ENCODE results near the gene DAP. TPM values are rescaled to one million over a fixed set of nuclear protein-coding genes. Genes with fewer than 3 reads are reported as not detected.

Gene DAP
- total and polyA plus RNA-seq, 12 donors = 27.4 to 197 (median 101) TPM

DNA sequence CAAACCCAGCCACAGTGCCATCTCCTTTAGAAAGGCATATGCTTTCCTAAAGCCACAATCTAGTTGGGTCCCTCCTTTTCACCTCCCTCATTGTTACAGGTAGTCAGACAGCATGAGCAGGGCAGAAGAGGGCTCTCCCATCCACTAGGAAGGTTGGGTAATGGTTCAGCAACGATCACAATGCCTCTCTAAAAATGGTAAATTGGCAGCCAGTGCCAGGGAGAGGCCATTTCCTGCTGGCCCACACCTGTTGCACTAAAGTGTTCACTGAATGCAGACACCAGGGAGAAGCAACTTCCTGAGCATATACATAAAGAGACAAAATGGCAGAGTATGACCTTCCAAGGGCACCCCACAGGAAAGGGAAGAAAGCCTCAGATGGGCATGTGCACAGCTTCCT, 31.3 kb upstream of the DAP start:
- WGBS, 4 donors = 67 to 75% (median 72%) methylated on average over 1 of the region's 1 CpG
- DNase-seq = no peak
- intact Hi-C loops (cut with DNase I) = no loop called here
- peaks cover 17% of the 10 kb centered on the region in 2 donors for H3K4me1 ChIP-seq (replicated peaks in 1 of 2)
- no peak overlapping the region for H3K4me3 ChIP-seq
- H3K27me3 ChIP-seq = no peaks in the 10 kb centered on the region
- no peaks in the 10 kb centered on the region for H3K36me3 ChIP-seq (replicated peaks in 1 of 2)
- no peaks in the 10 kb centered on the region for H3K9me3 ChIP-seq (replicated peaks in 1 of 3)
- H3K27ac ChIP-seq = no peak overlapping the region
- TF ChIP-seq, protein P1, sequence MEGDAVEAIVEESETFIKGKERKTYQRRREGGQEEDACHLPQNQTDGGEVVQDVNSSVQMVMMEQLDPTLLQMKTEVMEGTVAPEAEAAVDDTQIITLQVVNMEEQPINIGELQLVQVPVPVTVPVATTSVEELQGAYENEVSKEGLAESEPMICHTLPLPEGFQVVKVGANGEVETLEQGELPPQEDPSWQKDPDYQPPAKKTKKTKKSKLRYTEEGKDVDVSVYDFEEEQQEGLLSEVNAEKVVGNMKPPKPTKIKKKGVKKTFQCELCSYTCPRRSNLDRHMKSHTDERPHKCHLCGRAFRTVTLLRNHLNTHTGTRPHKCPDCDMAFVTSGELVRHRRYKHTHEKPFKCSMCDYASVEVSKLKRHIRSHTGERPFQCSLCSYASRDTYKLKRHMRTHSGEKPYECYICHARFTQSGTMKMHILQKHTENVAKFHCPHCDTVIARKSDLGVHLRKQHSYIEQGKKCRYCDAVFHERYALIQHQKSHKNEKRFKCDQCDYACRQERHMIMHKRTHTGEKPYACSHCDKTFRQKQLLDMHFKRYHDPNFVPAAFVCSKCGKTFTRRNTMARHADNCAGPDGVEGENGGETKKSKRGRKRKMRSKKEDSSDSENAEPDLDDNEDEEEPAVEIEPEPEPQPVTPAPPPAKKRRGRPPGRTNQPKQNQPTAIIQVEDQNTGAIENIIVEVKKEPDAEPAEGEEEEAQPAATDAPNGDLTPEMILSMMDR (IDR thresholded peaks at IDR 0.05) = no peak
- TF ChIP-seq POLR2A (IDR thresholded peaks at IDR 0.05) = no peak

DNA sequence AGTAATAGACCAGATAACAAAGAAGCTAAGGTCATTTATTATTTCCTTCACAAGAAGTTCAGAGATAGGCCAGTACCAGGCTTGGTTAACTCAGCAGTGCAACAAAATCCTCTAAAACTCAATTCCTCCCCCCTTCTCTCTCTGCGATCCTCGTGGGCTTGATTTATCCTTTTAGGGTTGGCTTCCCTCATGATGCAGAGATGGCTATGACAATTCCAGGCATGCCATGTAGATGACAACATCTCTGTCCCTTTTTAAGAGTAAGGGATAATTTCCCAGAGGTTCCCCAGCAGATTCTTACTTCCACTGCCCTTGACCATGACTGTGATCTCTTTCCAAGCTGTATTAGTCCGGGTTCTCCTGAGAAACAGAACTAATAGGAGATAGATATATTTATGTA, 28.7 kb upstream of the DAP start:
- H3K27ac ChIP-seq = peak overlapping the region in 4 of 5 donors; percentile 39 to 82 (median 64)
- TF ChIP-seq POLR2A (IDR thresholded peaks at IDR 0.05) = no peak
- TF ChIP-seq, protein P1 (IDR thresholded peaks at IDR 0.05) = no peak

DNA sequence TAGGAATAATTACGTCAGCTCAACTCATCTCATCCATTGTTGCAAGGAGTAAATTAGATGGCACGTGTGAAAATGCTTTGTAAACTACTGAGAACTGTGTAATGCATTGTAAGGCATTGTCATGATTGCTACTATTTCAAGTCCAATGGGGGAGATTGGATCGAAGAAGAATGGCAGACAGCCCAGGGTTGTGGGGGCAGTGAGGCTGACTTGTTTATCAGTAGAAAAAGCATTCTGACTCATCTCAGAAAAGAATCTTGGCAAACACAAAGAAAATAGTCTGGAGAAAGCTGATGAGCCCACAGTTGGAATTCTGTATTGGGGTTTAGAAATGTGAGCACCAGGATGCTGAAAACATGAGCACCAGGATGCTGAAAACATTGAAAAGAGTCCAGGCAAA, 28.0 kb upstream of the DAP start:
- Histone ChIP-seq H3K27ac (peak overlapping the region in 4 of 5 donors; percentile 63 to 82 (median 66)), H3K27me3 (no peaks in the 10 kb centered on the region), H3K36me3 (replicated peaks in 1 of 2) (no peaks in the 10 kb centered on the region), H3K9me3 (replicated peaks in 1 of 3) (no peaks in the 10 kb centered on the region), H3K4me1 (replicated peaks in 1 of 2) (peaks cover 17% of the 10 kb centered on the region in 2 donors), H3K4me3 (no peak overlapping the region)
- TF ChIP-seq, protein P1 (IDR thresholded peaks at IDR 0.05) = no peak
- TF ChIP-seq POLR2A (IDR thresholded peaks at IDR 0.05) = no peak
- intact Hi-C loops (cut with DNase I) = no loop called here
- DNase-seq = peak; percentile 67 to 95 (median 88)
- 22 to 32% (median 25%) methylated on average over 3 of the region's 3 CpGs for WGBS, 4 donors

More for the DNA sequence above, 28.7 kb upstream of the DAP start:
- intact Hi-C loops (cut with DNase I) = no loop called here
- peaks cover 17% of the 10 kb centered on the region in 2 donors for H3K4me1 ChIP-seq (replicated peaks in 1 of 2)
- WGBS, 4 donors = 37 to 50% (median 45%) methylated on average over 3 of the region's 3 CpGs
- DNase-seq = no peak
- H3K4me3 ChIP-seq = no peak overlapping the region
- H3K9me3 ChIP-seq (replicated peaks in 1 of 3) = no peaks in the 10 kb centered on the region
- no peaks in the 10 kb centered on the region for H3K36me3 ChIP-seq (replicated peaks in 1 of 2)
- H3K27me3 ChIP-seq = no peaks in the 10 kb centered on the region

DNA sequence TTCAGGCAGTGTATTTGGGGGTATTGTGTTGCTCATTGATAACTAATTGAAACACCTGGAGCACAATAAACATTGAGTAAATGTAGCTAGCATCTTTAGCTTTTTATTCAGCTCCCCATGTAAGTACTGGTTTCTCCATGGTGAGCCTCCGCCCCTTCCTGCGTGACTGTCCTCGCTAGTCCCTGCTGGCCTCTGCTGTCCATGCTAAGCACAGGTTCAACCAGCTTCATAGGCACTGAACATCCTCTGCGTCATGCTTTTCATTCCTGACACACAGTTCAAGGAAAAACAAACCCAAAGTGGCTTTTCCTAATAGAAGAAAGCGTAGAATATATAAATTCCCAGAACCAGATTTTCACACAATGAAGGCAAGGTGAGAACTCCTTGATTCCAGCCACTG, 27.3 kb upstream of the DAP start:
- peak in 5 of 7 donors; percentile 41 to 59 (median 47) for DNase-seq
- TF ChIP-seq POLR2A (IDR thresholded peaks at IDR 0.05) = no peak
- TF ChIP-seq, protein P1 (IDR thresholded peaks at IDR 0.05) = no peak
- Histone ChIP-seq H3K27ac (peak overlapping the region in 4 of 5 donors; percentile 63 to 82 (median 66)), H3K27me3 (no peaks in the 10 kb centered on the region), H3K9me3 (replicated peaks in 1 of 3) (no peaks in the 10 kb centered on the region), H3K4me3 (no peak overlapping the region), H3K36me3 (replicated peaks in 1 of 2) (no peaks in the 10 kb centered on the region), H3K4me1 (replicated peaks in 1 of 2) (peaks cover 17% of the 10 kb centered on the region in 2 donors)
- intact Hi-C loops (cut with DNase I) = no loop called here
- WGBS, 4 donors = 70 to 96% (median 75%) methylated on average over 5 of the region's 5 CpGs

Data from adrenal gland (tissue), 12 donors.